Testis (tissue), 2 donors: Measurements from ENCODE around the gene CRIM1.

Experiments used
- CTCF ChIP-seq, 3 experiments: fragments of 450-650 bp in 2 of 3; fragments of 200-600 bp in 1 of 3; sonication (generic) in 1 of 3; IDR thresholded peaks; one replicate each; pipeline ENCODE4 v1.5.1; 2016 to 2019; ENCODE audit warnings: antibody characterized with exemption in 3 of 3, mild to moderate bottlenecking in 2 of 3, moderate library complexity in 1 of 3
- POLR2A ChIP-seq: fragments of 450-650 bp; IDR thresholded peaks from one replicate; pipeline ENCODE4 v1.6.1; 2017; ENCODE audit warnings: antibody characterized with exemption, mild to moderate bottlenecking, moderate library complexity

DNA sequence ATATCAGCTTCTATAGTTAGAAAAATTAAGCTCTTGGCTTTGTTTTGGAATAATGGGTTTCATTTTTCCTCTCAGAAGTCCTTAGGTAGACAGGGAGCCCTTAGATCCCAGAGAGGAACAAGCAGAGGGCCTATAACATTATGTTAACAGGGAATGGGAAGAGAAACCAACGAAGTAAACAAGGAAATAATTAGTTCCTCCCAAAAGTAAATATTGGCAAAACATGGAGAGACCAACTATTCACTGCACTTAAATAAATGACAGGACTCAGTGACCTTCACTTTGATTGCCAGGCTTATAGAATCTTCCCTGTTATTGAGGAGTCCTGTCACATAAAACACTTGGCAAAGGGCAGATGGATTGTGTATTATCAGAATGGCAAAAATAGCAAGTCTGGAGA, 5.3 kb downstream of the CRIM1 start:
- TF ChIP-seq CTCF (IDR thresholded peaks at IDR 0.05) (no peak), POLR2A (no peak)
